ENCODE results near the gene FBXL16.
A peak's percentile ranks its signal among the peaks of the same experiment; 100 is the strongest.
"Not testable (repeated sequence)": the region's sequence is repeated elsewhere in the genome, so short reads cannot be mapped to it uniquely, and the experiment has no call there.

The FBXL16 gene

DNA sequence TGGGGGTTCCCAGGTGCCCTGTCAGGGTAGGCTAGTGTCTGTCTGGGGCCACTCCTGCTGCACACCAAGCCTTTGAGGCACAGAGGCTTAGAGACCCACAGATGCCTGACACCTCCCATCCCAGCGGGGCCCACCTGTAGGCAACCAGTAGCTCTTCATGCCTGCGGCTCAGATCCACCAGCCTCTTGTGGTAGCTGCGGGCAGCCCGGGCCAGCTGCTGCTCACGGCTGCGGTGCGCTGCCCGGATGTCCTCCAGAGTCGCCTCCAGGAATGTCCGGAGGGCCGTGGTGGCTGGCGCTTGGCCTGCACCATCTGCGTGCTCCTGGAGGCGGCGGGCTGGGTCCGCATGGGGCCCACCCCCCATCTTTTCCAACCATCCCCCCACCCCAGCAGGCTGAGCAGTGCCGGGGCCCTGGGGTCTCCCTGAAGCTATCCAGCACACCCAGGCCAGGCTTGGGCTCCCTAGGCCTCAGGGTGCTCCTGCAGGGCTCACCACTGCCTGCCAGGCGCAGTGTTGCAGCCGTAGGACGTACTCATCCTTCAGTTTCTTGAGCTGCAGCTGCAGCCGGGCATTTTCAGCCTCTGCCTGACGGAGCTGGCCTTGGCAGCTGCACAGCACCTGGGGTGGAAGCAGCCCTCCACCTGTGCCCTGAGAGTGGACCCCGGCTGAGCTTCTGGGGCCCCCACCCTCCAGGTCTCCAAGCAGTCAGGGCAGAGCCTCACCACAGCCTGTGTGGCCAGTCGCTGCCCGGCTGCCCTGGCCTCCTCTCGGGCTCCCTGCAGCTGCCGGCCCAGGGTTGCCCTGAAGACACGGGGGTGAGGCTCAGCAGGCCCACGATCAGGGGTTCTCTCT lies 18.8 kb upstream of the FBXL16 start:
- DNase-seq (ENCODE audit: low read depth in 3 of 3, low spot score in 1 of 3), result no peak

DNA sequence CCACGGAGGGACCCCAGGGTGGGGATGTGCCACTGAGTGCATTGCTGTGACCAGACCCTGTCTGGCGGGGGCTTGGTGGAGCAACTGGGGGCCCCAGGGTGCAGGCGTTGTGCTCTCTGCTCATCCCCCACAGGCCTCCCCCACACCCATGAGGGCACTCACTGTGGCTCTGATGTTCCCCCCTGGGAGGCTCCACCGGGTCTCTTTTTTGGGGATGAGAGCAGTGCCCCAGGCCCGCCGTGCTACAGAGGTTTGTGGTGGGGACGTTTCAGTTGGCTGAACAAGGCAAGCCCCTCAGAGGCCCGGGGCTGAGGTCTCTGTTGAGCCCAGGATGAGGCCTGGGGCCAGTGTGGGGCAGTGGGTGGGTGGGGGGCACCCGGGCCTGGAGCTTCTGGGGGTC lies 18.1 kb upstream of the FBXL16 start:
- DNase-seq (ENCODE audit: low read depth in 3 of 3, low spot score in 1 of 3), result no peak

DNA sequence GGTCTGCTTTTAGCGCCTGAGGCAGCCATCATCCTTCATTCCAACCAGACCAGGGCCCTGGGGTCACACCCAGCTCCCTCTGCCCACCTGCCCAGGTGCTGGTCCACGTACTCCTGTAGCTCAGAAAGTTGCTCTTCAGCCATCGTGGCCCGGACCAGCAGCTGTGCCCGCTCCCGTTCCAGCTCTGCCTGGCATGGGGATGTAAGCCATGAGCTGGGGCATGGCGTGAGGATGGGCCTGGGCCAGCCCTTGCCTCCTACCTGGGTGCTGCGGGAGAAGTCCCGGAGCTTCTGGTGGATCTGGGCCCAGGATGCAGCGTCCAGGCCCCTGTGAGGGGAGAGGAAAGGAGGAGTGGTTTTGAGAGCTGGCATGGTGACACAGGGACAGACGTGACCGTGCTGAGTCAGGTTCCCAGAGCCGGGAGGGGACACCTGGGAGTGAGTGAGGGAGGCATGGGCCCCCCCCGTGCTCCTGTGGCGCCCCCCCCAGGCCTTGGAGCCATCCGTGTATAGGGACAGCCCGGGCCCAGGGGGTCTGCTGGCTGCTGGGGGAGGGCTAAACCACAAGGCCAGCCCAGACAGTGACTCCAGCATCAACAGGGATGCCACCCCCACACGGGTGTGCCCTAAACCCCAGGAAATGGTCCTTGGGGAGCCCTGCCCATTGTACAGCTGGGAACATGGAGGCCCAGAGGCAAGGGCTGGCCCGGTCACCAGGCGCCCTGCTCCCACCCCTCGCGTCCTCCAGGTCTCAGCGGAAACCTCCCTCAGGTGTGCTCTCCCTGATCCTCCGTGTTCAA lies 17.4 kb upstream of the FBXL16 start:
- DNase-seq (ENCODE audit: low read depth in 3 of 3, low spot score in 1 of 3), result no peak

DNA sequence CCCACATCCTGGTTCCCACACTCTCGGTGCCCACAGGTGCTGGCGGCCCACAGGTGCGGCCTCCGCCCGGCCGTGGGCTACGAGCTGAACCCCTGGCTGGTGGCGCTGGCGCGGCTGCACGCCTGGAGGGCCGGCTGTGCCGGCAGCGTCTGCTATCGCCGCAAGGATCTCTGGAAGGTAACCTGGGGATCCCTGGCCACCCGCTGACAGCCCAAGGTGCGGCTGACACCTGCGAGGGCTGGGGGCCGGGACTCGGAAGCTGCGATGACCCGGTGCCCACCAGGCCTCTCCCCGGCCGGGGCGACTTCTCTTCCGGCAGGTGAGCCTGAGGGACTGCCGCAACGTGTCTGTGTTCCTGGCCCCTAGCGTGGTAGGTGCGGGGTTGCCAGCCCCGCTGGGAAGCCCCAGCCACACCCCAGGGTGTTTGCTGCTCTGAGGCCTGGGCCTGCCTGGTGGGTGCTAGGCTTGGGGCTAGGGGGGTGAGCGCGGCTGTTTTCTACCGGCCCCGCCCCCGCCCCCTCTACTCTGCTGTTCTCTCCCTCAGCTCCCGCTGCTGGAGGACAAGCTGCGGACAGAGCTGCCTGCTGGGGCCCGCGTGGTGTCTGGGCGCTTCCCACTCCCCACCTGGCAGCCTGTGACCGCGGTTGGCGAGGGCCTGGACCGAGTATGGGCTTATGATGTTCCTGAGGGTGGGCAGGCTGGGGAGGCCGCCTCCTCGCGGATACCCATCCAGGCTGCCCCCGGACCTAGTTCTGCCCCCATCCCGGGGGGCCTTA lies 16.4 kb upstream of the FBXL16 start:
- DNase-seq (ENCODE audit: low read depth in 3 of 3, low spot score in 1 of 3), result no peak

DNA sequence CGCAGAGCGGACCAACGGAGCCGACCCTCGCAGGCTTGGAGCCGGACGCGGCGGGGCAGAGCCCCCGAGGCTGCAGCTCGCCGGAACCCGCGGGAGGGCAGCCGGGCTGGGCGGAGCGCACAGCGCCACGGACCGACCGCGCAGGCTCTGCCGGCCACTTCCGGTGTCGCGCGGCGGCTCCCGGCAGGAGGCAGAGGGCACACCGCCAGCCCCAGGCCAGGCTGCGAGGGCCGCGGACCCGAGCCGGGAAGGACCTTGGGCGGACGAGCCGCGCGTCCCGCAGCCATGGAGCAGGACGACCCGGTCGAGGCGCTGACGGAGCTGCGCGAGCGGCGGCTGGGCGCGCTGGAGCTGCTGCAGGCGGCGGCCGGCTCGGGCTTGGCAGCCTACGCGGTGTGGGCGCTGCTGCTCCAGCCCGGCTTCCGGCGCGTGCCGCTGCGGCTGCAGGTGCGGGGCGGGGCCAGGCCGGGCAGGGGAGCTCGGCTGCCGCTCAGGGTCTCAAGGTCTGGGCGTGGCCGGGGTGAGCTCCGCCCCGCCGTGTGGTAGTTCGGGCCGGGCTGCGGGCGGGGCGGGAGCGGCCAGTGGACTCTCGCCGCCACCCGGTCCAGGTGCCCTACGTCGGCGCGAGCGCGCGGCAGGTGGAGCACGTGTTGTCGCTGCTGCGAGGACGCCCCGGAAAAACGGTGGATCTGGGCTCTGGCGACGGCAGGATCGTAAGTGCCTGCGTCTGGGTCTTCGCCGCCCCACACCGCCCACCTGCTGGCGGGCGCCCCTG lies 15.6 kb upstream of the FBXL16 start, which contains the start of gene ANTKMT:
Gene ANTKMT (plus strand): TSS at position 157 of the 775 bp plus-strand sequence. CDS start 129 bp downstream, at position 286.
- DNase-seq (ENCODE audit: low read depth in 3 of 3, low spot score in 1 of 3), result peak in 2 of 3 donors; percentile 35 to 57

DNA sequence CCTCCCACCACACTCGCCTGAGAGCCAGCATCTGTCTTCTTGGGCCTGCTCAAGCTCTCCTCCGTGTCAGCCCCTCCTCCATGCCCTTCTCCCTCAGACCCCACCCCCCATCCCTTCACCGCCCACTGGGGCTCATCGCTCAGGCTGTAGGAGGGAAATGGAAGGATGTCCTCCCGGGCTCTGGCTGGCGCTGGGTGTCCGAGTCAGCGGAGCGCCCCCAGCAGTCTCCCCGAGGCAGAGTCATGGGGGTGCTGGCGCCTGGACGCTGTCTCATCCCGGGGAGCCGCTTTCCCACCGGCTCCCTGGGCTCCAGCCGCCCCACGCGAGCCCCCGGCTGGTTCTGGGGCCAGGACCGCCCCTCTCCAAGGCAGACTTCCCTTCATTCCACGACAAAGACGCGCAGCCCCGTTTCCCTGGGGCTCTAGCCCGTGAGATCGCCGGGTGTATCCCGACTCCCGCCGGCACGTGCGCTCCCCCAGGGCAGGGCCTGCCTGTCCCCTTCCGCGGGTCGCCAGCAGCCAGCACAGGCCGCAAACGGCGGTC lies 14.9 kb upstream of the FBXL16 start:
- DNase-seq (ENCODE audit: low read depth in 3 of 3, low spot score in 1 of 3), result no peak

DNA sequence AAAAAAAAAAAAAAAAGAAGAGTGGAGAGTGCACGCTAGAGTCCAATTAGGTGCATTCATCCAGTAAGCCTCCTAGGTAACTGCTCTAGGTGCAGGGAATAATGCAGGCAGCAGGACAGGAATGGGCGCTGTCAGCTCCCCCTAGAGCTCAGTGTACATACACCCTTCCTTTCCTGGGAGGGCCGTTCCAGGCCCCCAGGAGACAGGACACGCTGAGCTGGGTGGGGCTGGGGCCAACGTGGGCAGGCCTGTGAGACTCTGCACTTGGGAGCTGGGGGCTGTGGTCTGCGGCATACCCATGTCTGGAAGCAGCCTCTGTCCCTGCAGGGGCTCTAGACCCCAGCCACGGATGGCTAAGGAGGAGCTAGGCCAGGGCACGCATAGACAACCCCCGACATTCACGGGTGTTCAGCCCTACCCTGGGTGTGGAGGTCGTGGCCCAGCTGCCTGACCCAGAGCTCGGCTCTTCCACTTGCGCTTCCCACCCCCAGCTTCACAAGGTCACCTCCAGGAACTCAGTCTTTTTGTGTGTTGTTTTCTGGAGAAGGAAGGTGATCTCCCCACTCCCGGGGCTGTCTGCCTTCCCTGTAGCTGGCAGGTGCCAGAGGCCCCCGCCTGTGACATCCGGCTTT lies 14.3 kb upstream of the FBXL16 start:
- no peak for DNase-seq (ENCODE audit: low read depth in 3 of 3, low spot score in 1 of 3)

DNA sequence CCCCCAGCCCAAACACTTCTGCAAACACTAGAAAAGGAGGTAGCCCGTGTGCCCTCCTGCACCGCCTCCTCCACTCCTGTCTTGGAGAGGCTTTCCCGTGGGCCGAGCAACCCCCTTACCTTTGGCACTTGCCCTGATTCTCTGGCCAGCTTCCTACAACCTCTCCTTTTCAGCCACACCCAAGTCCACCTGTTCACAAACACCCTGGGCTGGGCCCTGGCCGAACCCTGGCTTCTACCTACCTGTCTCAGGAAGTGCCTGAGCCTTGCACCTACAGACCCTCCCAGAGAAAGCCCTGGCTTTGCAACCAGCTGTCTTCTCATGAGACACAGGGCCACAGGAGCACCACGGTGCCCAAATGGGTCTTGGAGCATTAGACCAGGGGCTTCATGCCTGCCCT lies 13.3 kb upstream of the FBXL16 start:
- no peak for DNase-seq (ENCODE audit: low read depth in 3 of 3, low spot score in 1 of 3)

DNA sequence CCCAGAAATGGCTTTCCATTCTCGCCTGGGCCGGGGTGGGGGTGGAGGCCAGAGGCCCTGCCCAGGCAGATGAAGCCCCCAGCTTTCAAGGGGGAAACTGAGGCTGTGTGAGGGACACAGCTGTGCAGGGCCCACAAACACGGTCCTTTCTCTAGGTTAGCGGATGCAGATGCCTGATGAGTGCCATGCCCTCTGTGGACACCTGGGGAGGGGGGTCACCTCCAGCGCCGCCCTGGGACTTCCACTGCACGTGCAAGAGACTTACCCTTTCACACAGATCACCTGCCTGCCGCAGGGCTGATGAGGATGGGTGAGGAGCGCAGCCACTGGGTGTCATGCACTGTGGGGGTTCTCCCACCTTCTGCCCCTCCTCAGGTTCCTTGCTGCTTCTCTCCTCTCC lies 12.8 kb upstream of the FBXL16 start:
- DNase-seq (ENCODE audit: low read depth in 3 of 3, low spot score in 1 of 3), result no peak

DNA sequence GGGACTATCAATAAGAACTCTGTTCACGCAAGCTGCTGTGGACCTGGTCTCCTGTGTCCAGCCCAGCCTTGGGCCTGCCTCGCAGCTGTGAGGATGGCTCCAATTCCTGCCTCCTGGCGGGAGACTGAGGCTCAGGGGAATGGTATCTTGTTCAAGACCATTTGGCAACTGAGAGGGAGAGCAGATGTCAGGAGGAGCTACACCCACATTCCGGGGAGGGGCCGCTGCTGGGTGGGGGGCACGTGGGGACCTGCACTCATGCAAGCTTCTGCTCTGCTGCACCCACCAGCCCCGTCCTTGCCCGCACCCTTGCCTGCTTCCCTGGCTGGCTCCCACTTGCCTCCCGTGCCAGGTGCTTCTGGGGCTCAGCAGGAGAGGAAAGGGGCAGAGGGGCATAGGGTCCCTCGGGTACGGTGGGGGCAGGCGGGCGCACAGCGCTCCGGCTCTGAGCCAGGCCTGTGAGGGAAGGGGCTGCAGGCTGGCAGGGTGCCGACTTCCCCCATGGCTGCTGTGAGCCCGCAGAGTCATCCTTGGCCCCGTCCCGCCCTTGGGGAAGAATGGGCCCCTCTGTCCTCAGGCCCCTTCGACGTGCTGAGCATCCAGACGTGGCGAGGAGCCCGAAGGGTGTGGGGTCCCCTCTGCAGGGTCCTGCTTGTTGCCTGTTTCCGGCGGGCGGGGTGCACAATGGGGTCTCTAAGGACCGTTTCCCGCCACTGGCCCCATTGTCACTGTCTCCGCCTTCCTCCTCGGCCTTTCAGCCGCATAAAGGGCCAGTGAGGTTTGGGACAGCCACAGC lies 12.0 kb upstream of the FBXL16 start:
- no peak for DNase-seq (ENCODE audit: low read depth in 3 of 3, low spot score in 1 of 3)

DNA sequence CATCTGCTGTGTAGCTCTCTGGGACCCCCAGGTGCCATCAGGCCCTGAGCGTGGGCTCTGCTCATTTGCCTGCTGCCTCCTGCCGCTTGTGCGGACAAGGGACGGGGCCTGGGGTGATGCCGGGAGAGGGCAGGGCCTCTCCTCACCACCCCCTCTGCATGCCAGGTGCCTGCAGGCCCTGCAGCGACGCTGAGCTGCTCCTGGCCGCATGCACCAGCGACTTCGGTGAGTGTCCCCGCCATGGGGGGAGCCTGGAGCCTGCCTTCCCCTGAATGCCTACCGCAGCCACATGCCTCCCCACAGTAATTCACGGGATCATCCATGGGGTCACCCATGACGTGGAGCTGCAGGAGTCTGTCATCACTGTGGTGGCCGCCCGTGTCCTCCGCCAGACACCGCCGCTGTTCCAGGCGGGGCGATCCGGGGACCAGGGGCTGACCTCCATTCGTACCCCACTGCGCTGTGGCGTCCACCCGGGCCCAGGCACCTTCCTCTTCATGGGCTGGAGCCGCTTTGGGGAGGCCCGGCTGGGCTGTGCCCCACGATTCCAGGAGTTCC lies 11.2 kb upstream of the FBXL16 start:
- DNase-seq (ENCODE audit: low read depth in 3 of 3, low spot score in 1 of 3), result no peak

DNA sequence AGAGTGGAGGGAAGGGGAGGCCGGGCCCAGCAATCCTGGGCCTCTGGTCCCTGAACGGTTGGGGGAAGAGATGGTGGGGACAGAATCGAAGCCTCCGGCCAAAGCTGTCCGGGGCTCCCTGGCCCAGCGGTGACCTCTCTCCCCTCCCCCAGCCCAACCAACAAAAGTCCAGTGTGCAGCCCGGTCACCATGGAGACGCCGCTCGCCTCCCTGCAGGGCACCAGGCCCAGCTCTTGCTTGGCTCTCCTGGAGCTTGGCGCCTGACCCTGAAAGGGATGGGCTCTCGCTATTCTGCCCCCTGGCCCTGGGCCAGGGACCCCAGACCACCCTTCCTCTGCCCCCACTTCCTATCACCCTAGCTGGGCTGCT lies 10.6 kb upstream of the FBXL16 start:
- no peak for DNase-seq (ENCODE audit: low read depth in 3 of 3, low spot score in 1 of 3)

DNA sequence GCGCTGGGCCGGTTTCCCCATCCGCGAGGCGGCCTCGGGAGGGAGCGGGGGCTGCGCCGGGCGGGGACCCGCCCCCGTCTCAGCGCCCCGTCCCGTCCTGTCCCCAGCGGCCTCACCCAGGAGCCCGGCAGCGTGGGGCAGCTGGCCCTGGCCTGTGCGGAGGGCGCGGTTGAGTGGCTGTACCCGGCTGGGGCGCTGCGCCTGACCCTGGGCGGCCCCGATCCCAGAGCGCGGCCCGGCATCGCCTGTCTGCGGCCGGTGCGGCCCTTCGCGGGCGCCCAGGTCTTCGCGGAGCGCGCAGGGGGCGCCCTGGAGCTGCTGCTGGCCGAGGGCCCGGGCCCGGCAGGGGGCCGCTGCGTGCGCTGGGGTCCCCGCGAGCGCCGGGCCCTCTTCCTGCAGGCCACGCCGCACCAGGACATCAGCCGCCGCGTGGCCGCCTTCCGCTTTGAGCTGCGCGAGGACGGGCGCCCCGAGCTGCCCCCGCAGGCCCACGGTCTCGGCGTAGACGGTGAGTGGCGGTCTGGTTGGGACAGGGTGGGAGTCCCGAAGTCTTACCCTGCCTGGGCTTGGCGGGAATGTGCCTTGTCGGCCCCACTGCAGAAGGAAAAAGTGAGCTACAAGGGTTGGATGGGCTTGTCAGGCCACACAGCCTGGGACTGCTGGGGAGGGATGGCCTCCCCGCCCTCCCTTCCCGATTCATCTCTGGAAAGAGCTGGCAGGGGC lies 10.0 kb upstream of the FBXL16 start:
- no peak for DNase-seq (ENCODE audit: low read depth in 3 of 3, low spot score in 1 of 3)

DNA sequence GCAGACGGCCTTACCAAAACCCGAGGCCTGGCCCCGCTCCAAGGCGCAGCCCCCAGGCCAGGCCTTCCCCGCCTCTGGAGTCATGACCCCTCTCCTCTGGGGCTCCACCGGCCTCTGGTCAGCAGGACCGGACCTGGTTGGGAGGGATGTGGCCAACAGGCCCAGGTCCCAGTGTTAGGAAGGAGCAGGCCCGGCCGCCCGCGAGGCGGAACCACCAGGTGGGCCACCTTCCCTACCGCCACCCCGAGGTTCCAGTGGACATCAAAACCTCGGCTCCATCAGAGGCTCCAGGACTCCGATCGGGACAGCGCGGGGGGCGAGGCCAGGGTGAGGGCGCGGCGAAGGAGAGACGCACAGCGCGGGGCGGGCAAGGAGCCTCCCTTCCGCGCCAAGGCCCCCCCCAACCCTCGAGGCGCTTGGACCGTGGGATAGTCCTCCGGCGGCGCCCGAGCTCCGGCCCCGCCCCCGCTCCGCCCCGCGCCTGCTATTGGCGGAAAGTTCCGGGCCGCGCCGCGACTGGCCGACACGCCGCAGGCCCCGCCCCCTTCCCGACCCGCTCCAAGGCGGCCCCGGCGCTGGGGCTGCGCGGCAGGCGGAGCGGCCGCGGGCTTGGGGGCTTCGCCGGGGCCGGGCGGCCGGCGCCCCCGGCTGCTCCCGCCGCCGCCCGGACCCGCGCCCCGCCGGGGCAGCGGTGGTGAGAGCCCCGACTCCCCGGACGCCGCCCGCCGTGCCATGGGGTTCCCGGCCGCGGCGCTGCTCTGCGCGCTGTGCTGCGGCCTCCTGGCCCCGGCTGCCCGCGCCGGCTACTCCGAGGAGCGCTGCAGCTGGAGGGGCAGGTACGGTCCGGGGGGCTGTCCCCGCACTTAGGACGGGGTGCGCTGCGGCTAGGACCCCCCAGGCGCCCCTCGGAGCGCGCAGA lies 9.2 kb upstream of the FBXL16 start, which contains the start of gene METRN:
Gene METRN (plus strand): TSS at position 561 of the 919 bp plus-strand sequence. CDS start 172 bp downstream, at position 733.
- peak; percentile 74 to 88 (median 75) for DNase-seq (ENCODE audit: low read depth in 3 of 3, low spot score in 1 of 3)

DNA sequence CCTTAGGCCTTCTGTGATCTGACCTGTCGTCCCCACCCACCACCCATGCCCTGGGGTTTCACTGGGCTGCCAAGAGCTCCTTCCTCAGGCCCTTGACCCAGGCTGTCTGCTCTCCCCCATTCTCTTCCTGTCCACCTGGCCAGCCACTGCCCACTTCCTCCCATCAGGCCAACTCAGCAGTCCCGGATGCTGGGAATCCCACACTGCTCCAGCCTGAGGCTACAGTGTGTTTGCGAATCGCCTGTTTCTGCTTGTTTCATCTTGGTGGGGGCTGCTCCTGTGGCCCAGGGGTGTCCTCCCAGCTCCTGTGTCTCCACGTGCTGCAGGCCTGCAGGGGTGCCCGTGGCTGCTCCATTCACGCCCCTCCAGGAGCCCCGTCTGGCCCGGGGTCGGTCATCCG lies 8.5 kb upstream of the FBXL16 start:
- DNase-seq (ENCODE audit: low read depth in 3 of 3, low spot score in 1 of 3), result no peak

DNA sequence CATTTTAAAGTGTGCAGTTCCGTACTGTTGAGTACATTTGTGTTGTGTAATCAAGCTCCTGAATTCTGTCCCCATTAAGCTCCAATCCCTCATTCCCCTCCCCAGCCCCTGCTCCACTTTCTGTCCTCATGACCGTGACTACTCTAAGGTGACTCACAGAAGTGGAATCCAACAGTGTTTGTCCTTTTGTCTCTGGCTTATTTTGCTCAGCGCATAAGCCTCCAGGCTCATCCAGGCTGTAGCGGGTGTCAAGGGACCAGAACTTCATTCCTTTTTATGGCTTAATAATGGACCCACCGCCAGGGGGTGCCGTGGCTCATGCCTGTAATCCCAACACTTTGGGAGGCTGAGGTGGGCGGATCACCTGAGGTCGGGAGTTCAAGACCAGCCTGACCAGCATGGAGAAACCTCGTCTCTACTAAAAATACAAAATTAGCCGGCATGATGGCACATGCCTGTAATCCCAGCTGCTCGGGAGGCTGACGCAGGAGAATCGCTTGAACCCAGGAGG lies 7.2 kb upstream of the FBXL16 start:
- not testable (repeated sequence) for DNase-seq (ENCODE audit: low read depth in 3 of 3, low spot score in 1 of 3)

All from stimulated activated CD4-positive, alpha-beta T cell treated with anti-CD3 and anti-CD28 coated beads, TNF-alpha, amount 100 ng/mL, for 1 hour (primary cell).